IMR-90 (cell line): ENCODE results near the gene RGR. TPM values are rescaled to one million over a fixed set of nuclear protein-coding genes. Genes with fewer than 3 reads are reported as not detected.

Experiments used
- ATAC-seq: fragments of 200-7000 bp; cut with Tn5 transposase; 2 replicates; pipeline ENCODE4 v1.9.1; 2020; ENCODE audit warnings: low read depth, mild to moderate bottlenecking, moderate library complexity
- BruUV-seq: library from RNA; stranded (reverse); fragments of 400-500 nt; replicated peaks from 2 replicates; lab custom pipeline; 2021; lab: Mats Ljungman, UMichigan
- CTCF ChIA-PET: fragments of 300-600 bp; formaldehyde crosslinking; extraction: SDS; loops from one replicate; lab custom pipeline; 2021; ENCODE audit warnings: antibody characterized with exemption; lab: Yijun Ruan, JAX
- POLR2A ChIA-PET: fragments of 300-600 bp; sonication (Branson Sonifier 250); formaldehyde crosslinking; loops from one replicate; lab custom pipeline; 2022; ENCODE audit warnings: antibody characterized with exemption; ENCODE audit not compliant: unreplicated experiment; lab: Charles Lee
- DNase-seq: peaks from one replicate; pipeline ENCODE4 v3.0.0; 2013
- H2AFZ ChIP-seq: replicated peaks from 2 replicates; pipeline ENCODE3; 2013; ENCODE audit warnings: low read length, mild to moderate bottlenecking; ENCODE audit not compliant: poor library complexity
- H2AK5ac ChIP-seq: 2 replicates; pipeline ENCODE4 v1.6.1; 2013; ENCODE audit warnings: low read depth, low read length, inconsistent platforms
- H2AK9ac ChIP-seq: replicated peaks from 2 replicates; pipeline ENCODE3; 2013; ENCODE audit warnings: mild to moderate bottlenecking, low read depth, low read length, moderate library complexity; ENCODE audit not compliant: poor library complexity
- H2BK120ac ChIP-seq: 2 replicates; pipeline ENCODE4 v1.6.1; 2013; ENCODE audit warnings: low read depth, low read length, inconsistent platforms
- H2BK15ac ChIP-seq: 3 replicates; pipeline ENCODE4 v1.6.1; 2013; ENCODE audit warnings: low read depth, low read length, inconsistent platforms
- H2BK20ac ChIP-seq: 2 replicates; pipeline ENCODE4 v1.6.1; 2013; ENCODE audit warnings: low read depth, mild to moderate bottlenecking, inconsistent platforms, low read length, moderate library complexity
- H2BK5ac ChIP-seq: 2 replicates; pipeline ENCODE4 v1.6.1; 2013; ENCODE audit warnings: mild to moderate bottlenecking, low read depth, low read length, inconsistent platforms; ENCODE audit not compliant: poor library complexity, severe bottlenecking
- H3K14ac ChIP-seq: replicated peaks from 2 replicates; pipeline ENCODE4 v1.6.1; 2013; ENCODE audit warnings: low read depth, low read length, inconsistent platforms
- H3K18ac ChIP-seq: 2 replicates; pipeline ENCODE4 v1.6.1; 2013; ENCODE audit warnings: low read depth, low read length, control low read depth
- H3K23ac ChIP-seq: 2 replicates; pipeline ENCODE4 v1.6.1; 2013; ENCODE audit warnings: low read depth, low read length, inconsistent platforms
- H3K27ac ChIP-seq: 2 replicates; pipeline ENCODE4 v1.5.1; 2013; ENCODE audit warnings: mild to moderate bottlenecking, control low read depth, low read length; ENCODE audit not compliant: insufficient read depth
- H3K27me3 ChIP-seq: 2 replicates; pipeline ENCODE4 v1.6.1; 2013; ENCODE audit warnings: low read length; ENCODE audit not compliant: control insufficient read depth, insufficient read depth
- H3K36me3 ChIP-seq: 2 replicates; pipeline ENCODE4 v1.6.1; 2013; ENCODE audit warnings: low read length, mixed read lengths; ENCODE audit not compliant: control insufficient read depth, insufficient read depth
- H3K4ac ChIP-seq: 2 replicates; pipeline ENCODE4 v1.6.1; 2013; ENCODE audit warnings: low read depth, low read length, inconsistent platforms
- H3K4me1 ChIP-seq: 2 replicates; pipeline ENCODE4 v1.6.1; 2013; ENCODE audit warnings: low read length, mixed read lengths; ENCODE audit not compliant: control insufficient read depth, insufficient read depth
- H3K4me2 ChIP-seq: 2 replicates; pipeline ENCODE4 v1.6.1; 2013; ENCODE audit warnings: low read depth, mild to moderate bottlenecking, control low read depth, low read length, moderate library complexity
- H3K4me3 ChIP-seq: 2 replicates; pipeline ENCODE4 v1.5.1; 2013; ENCODE audit warnings: low read depth, mild to moderate bottlenecking, control low read depth, low read length, moderate library complexity; ENCODE audit not compliant: insufficient read depth
- H3K56ac ChIP-seq: 2 replicates; pipeline ENCODE4 v1.6.1; 2013; ENCODE audit warnings: low read length, inconsistent platforms; ENCODE audit not compliant: insufficient read depth; ENCODE audit errors: extremely low read depth
- H3K79me1 ChIP-seq, 2 experiments: 2 replicates each; pipeline ENCODE4 v1.6.1; 2013; ENCODE audit warnings: low read length in 2 of 2, inconsistent platforms in 1 of 2, low read depth in 1 of 2
- H3K9ac ChIP-seq: 2 replicates; pipeline ENCODE4 v1.6.1; 2013; ENCODE audit warnings: low read depth, low read length, control low read depth
- H3K9me1 ChIP-seq: 2 replicates; pipeline ENCODE4 v1.6.1; 2013; ENCODE audit warnings: low read length, inconsistent platforms; ENCODE audit not compliant: insufficient read depth
- H3K9me3 ChIP-seq: 2 replicates; pipeline ENCODE4 v1.6.1; 2013; ENCODE audit warnings: low read length; ENCODE audit not compliant: control insufficient read depth, insufficient read depth
- H4K20me1 ChIP-seq: 2 replicates; pipeline ENCODE4 v1.6.1; 2013; ENCODE audit warnings: low read length, inconsistent platforms; ENCODE audit not compliant: insufficient read depth
- H4K5ac ChIP-seq: 2 replicates; pipeline ENCODE4 v1.6.1; 2013; ENCODE audit warnings: mild to moderate bottlenecking, low read depth, low read length, control low read depth
- H4K8ac ChIP-seq, 2 experiments: 2 replicates each; pipeline ENCODE4 v1.6.1; 2013; ENCODE audit warnings: low read depth in 2 of 2, low read length in 2 of 2, control low read depth in 1 of 2, inconsistent platforms in 1 of 2
- H4K91ac ChIP-seq: 2 replicates; pipeline ENCODE4 v1.6.1; 2013; ENCODE audit warnings: low read depth, low read length, inconsistent platforms; ENCODE audit not compliant: insufficient read depth
- BHLHE40 ChIP-seq: fragments of 150-350 bp; IDR thresholded peaks from 2 replicates; pipeline ENCODE4 v1.6.1; 2016; ENCODE audit warnings: mild to moderate bottlenecking, low read depth, low read length
- CEBPB ChIP-seq: IDR thresholded peaks from 2 replicates; pipeline ENCODE4 v1.6.1; 2012; ENCODE audit warnings: low read depth, low read length, improper control_type of control experiment
- FOS ChIP-seq: fragments of 150-350 bp; IDR thresholded peaks from 2 replicates; pipeline ENCODE4 v1.6.1; 2016; ENCODE audit warnings: low read depth, low read length
- MAFK ChIP-seq: IDR thresholded peaks from 2 replicates; pipeline ENCODE4 v1.6.1; 2012; ENCODE audit warnings: low read depth, low read length, improper control_type of control experiment
- MAZ ChIP-seq: IDR thresholded peaks from 2 replicates; pipeline ENCODE4 v1.6.1; 2012; ENCODE audit warnings: low read depth, mild to moderate bottlenecking, low read length, improper control_type of control experiment, moderate library complexity, borderline replicate concordance
- MXI1 ChIP-seq: IDR thresholded peaks from 2 replicates; pipeline ENCODE4 v1.6.1; 2012; ENCODE audit warnings: low read depth, mild to moderate bottlenecking, low read length, moderate library complexity, borderline replicate concordance
- NFE2L2 ChIP-seq: fragments of 150-350 bp; IDR thresholded peaks from 2 replicates; pipeline ENCODE4 v1.6.1; 2016; ENCODE audit warnings: low read depth, mild to moderate bottlenecking, low read length
- POLR2A ChIP-seq: IDR thresholded peaks from 2 replicates; pipeline ENCODE4 v1.6.1; 2012; ENCODE audit warnings: mild to moderate bottlenecking, low read depth, low read length
- RAD21 ChIP-seq: IDR thresholded peaks from 2 replicates; pipeline ENCODE4 v1.6.1; 2012; ENCODE audit warnings: low read length, improper control_type of control experiment
- RFX5 ChIP-seq: IDR thresholded peaks from 2 replicates; pipeline ENCODE4 v1.8.0; 2012; ENCODE audit warnings: low read depth, mild to moderate bottlenecking, low read length, moderate library complexity
- SMC3 ChIP-seq: fragments of 150-350 bp; IDR thresholded peaks from 2 replicates; pipeline ENCODE4 v1.6.1; 2016; ENCODE audit warnings: low read depth, mild to moderate bottlenecking, antibody characterized with exemption, low read length, moderate library complexity
- USF2 ChIP-seq: fragments of 150-350 bp; IDR thresholded peaks from 2 replicates; pipeline ENCODE4 v1.6.1; 2017; ENCODE audit warnings: mild to moderate bottlenecking, antibody characterized with exemption, low read length, low read depth
- WGBS, 2 experiments: methylation state at CpG; one replicate each; pipeline versions ENCODE4 v1.1.5 to v1.1.7; 2013; ENCODE audit warnings: missing lambda C conversion rate in 2 of 2; ENCODE audit not compliant: insufficient read length in 1 of 2; ENCODE audit errors: extremely low coverage in 2 of 2; 5-methylcytosine and 5-hydroxymethylcytosine counted together
- dilution Hi-C: fragments of 300-500 bp; cut with HindIII; formaldehyde crosslinking; loops from one replicate; pipeline ENCODE4 v1.14.3; 2018; ENCODE audit warnings: low sequenced_read_pairs; ENCODE audit not compliant: unreplicated experiment
- in situ Hi-C: fragments of 300-500 bp; cut with MboI; formaldehyde crosslinking; loops from 3 replicates; pipeline ENCODE4 v1.14.3; 2019; ENCODE audit warnings: low sequenced_read_pairs, inconsistent platforms, mixed read lengths
- intact Hi-C: fragments of 100-400 bp; cut with micrococcal nuclease; formaldehyde crosslinking; loops from 2 replicates; pipeline ENCODE4 v1.10.0; 2022
- polyA plus RNA-seq, 3 experiments: library from polyadenylated mRNA; depleted of rRNA; stranded (reverse); fragments of >200 nt; gene quantifications; 2 replicates each; pipeline ENCODE4 v1.2.3, GENCODE V29; 2012; ENCODE audit warnings: low replicate concordance in 1 of 3
- total RNA-seq: library from RNA; depleted of rRNA; stranded (reverse); fragments of >200 nt; gene quantifications from 2 replicates; pipeline ENCODE4 v1.2.3, GENCODE V29; 2012
- TF ChIP-seq, protein P1 (sequence below): fragments of 150-350 bp; IDR thresholded peaks from 2 replicates; pipeline ENCODE4 v1.6.1; 2016; ENCODE audit warnings: low read depth, mild to moderate bottlenecking, low read length, moderate library complexity, borderline replicate concordance
- TF ChIP-seq, protein P2 (sequence below): conservative IDR thresholded peaks from 2 replicates; pipeline ENCODE4 v1.5.1; 2012; ENCODE audit warnings: mild to moderate bottlenecking, low read depth, low read length, improper control_type of control experiment

RGR gene
- total and polyA plus RNA-seq, 2 of the 4 experiments (the other 2 are of a cell fraction), result not detected

GRCh38 chr10:84197643-84198042, 47.2 kb upstream of the RGR start:
- H3K9me3 ChIP-seq, result no peaks in the 10 kb centered on the region
- in situ Hi-C loops (no loop called here), intact Hi-C loops (no loop called here), dilution Hi-C loops (no loop called here)
- no CpG with 5 or more reads among the region's 5 CpGs for WGBS, 2 experiments
- H3K4me3 ChIP-seq, result no peak overlapping the region
- H3K14ac ChIP-seq, result no peak overlapping the region
- H2BK5ac ChIP-seq, result no peak overlapping the region
- no peaks in the 10 kb centered on the region for H3K79me1 ChIP-seq
- H3K4me1 ChIP-seq, result peaks cover 2% of the 10 kb centered on the region; the same call in 1 of the 2 replicates
- no peak overlapping the region for H4K8ac ChIP-seq
- no peak overlapping the region for H3K4me2 ChIP-seq
- DNase-seq, result no peak
- no TSS peak for BruUV-seq
- no peak for ATAC-seq
- H2AK9ac ChIP-seq, result no peak overlapping the region
- H3K23ac ChIP-seq, result no peak overlapping the region
- no peak overlapping the region for H4K91ac ChIP-seq
- no peak overlapping the region for H3K27ac ChIP-seq
- no peak for TF ChIP-seq USF2
- TF ChIP-seq, protein P1, sequence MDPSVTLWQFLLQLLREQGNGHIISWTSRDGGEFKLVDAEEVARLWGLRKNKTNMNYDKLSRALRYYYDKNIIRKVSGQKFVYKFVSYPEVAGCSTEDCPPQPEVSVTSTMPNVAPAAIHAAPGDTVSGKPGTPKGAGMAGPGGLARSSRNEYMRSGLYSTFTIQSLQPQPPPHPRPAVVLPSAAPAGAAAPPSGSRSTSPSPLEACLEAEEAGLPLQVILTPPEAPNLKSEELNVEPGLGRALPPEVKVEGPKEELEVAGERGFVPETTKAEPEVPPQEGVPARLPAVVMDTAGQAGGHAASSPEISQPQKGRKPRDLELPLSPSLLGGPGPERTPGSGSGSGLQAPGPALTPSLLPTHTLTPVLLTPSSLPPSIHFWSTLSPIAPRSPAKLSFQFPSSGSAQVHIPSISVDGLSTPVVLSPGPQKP, result no peak
- no peak for TF ChIP-seq MAZ
- no peak for TF ChIP-seq MXI1
- no peak for TF ChIP-seq POLR2A
- no peak for TF ChIP-seq RFX5
- TF ChIP-seq NFE2L2, result no peak
- TF ChIP-seq BHLHE40, result no peak
- TF ChIP-seq RAD21, result no peak
- no peak for TF ChIP-seq MAFK
- TF ChIP-seq SMC3, result no peak
- no peak for TF ChIP-seq FOS
- TF ChIP-seq CEBPB, result no peak
- TF ChIP-seq, protein P2, sequence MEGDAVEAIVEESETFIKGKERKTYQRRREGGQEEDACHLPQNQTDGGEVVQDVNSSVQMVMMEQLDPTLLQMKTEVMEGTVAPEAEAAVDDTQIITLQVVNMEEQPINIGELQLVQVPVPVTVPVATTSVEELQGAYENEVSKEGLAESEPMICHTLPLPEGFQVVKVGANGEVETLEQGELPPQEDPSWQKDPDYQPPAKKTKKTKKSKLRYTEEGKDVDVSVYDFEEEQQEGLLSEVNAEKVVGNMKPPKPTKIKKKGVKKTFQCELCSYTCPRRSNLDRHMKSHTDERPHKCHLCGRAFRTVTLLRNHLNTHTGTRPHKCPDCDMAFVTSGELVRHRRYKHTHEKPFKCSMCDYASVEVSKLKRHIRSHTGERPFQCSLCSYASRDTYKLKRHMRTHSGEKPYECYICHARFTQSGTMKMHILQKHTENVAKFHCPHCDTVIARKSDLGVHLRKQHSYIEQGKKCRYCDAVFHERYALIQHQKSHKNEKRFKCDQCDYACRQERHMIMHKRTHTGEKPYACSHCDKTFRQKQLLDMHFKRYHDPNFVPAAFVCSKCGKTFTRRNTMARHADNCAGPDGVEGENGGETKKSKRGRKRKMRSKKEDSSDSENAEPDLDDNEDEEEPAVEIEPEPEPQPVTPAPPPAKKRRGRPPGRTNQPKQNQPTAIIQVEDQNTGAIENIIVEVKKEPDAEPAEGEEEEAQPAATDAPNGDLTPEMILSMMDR, result no peak
- CTCF ChIA-PET, result interaction anchor here (0.6 kb wide), 1 partner anchor 443 kb away, joined by 3 read pairs; no protein-coding TSS in a partner anchor
- H4K5ac ChIP-seq, result no peak overlapping the region
- H2AK5ac ChIP-seq, result no peak overlapping the region
- no peak overlapping the region for H2AFZ ChIP-seq
- H3K4ac ChIP-seq, result no peak overlapping the region
- H2BK15ac ChIP-seq, result no peak overlapping the region
- H3K9me1 ChIP-seq, result no peaks in the 10 kb centered on the region
- H3K18ac ChIP-seq, result no peak overlapping the region
- peaks cover 48% of the 10 kb centered on the region for H3K27me3 ChIP-seq
- no peaks in the 10 kb centered on the region for H3K36me3 ChIP-seq
- no peaks in the 10 kb centered on the region for H4K20me1 ChIP-seq
- H3K56ac ChIP-seq, result no peak overlapping the region
- no peak overlapping the region for H2BK120ac ChIP-seq
- H3K9ac ChIP-seq, result no peak overlapping the region
- no peak overlapping the region for H2BK20ac ChIP-seq
- POLR2A ChIA-PET, result no interaction called here
